Chondrocyte (in vitro differentiated cells): ENCODE measurements around the gene RNF14. TPM values are rescaled to one million over a fixed set of nuclear protein-coding genes. Genes with fewer than 3 reads are reported as not detected.

ENCODE experiments used
- DNase-seq: peaks from one replicate; pipeline ENCODE4 v3.0.0; 2021; ENCODE audit warnings: mixed read lengths, low spot score
- H3K27ac Mint-ChIP-seq: one replicate; pipeline ENCODE4 v1.8.0; 2021; ENCODE audit warnings: mild to moderate bottlenecking, moderate library complexity, mixed read lengths; ENCODE audit not compliant: unreplicated experiment
- H3K27me3 Mint-ChIP-seq: 2 replicates; pipeline ENCODE4 v1.8.0; 2021; ENCODE audit warnings: low read depth, mixed read lengths
- H3K36me3 Mint-ChIP-seq: 2 replicates; pipeline ENCODE4 v1.8.0; 2021; ENCODE audit warnings: low read depth, mixed read lengths
- H3K4me1 Mint-ChIP-seq: 2 replicates; pipeline ENCODE4 v1.8.0; 2021; ENCODE audit warnings: low read depth, mild to moderate bottlenecking, mixed read lengths
- H3K4me3 Mint-ChIP-seq: one replicate; pipeline ENCODE4 v1.8.0; 2021; ENCODE audit warnings: mild to moderate bottlenecking, moderate library complexity, mixed read lengths; ENCODE audit not compliant: unreplicated experiment
- H3K9me3 Mint-ChIP-seq: 2 replicates; pipeline ENCODE4 v1.8.0; 2021; ENCODE audit warnings: low read depth, mixed read lengths
- total RNA-seq: library from RNA; stranded (reverse); gene quantifications from 3 replicates; pipeline ENCODE4 v1.2.1, GENCODE V29; 2021
- TF ChIP-seq, protein P1 (sequence below): fragments of 200-600 bp; sonication (generic); IDR thresholded peaks from 2 replicates; pipeline ENCODE4 v1.5.0; 2021; ENCODE audit warnings: antibody characterized with exemption, mild to moderate bottlenecking, moderate library complexity

RNF14 gene
- total RNA-seq, 1 donor from 2014 or later: 83.6 TPM

DNA sequence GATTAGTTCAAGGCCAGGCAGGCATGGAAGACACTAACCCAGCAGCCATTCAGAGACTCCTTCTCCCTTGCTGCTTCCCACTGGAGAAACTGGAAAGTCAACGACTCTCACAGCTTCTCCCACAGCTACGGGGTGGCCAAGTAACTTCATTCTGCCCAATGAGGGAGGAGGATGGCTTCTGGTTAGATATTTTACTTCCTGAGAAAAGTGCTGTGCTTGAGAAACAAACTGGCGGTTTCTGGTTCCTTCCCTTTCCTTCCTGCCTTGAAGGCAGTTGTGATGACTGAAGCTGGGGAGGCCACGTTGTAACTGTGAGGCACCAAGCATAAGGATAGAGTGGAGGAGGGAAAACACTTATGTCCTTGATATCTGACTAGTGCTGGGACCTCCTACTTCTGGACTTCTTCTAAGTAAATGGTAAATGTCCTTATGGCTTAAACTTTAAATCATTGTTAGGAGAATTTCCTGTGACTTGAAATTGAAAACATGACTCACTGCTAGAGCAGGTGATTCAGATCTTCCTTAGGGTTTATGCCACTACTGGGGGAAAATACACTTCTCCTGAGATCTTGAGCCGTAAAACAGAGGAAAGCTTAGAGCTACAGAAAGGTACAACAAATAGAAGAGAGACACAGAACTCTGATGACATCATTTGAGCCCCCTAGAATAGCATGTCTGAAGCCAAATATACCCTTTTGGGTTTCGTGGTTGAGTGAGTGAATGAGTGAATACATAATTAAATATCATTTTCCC, 47.1 kb downstream of the RNF14 start:
- Mint-ChIP-seq H3K4me1 (peaks cover 38% of the 10 kb centered on the region), H3K27ac (no peak overlapping the region), H3K4me3 (no peak overlapping the region), H3K9me3 (peaks cover 4% of the 10 kb centered on the region), H3K36me3 (peaks cover 2% of the 10 kb centered on the region), H3K27me3 (no peaks in the 10 kb centered on the region)
- TF ChIP-seq, protein P1, sequence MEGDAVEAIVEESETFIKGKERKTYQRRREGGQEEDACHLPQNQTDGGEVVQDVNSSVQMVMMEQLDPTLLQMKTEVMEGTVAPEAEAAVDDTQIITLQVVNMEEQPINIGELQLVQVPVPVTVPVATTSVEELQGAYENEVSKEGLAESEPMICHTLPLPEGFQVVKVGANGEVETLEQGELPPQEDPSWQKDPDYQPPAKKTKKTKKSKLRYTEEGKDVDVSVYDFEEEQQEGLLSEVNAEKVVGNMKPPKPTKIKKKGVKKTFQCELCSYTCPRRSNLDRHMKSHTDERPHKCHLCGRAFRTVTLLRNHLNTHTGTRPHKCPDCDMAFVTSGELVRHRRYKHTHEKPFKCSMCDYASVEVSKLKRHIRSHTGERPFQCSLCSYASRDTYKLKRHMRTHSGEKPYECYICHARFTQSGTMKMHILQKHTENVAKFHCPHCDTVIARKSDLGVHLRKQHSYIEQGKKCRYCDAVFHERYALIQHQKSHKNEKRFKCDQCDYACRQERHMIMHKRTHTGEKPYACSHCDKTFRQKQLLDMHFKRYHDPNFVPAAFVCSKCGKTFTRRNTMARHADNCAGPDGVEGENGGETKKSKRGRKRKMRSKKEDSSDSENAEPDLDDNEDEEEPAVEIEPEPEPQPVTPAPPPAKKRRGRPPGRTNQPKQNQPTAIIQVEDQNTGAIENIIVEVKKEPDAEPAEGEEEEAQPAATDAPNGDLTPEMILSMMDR: no peak
- DNase-seq: no peak

DNA sequence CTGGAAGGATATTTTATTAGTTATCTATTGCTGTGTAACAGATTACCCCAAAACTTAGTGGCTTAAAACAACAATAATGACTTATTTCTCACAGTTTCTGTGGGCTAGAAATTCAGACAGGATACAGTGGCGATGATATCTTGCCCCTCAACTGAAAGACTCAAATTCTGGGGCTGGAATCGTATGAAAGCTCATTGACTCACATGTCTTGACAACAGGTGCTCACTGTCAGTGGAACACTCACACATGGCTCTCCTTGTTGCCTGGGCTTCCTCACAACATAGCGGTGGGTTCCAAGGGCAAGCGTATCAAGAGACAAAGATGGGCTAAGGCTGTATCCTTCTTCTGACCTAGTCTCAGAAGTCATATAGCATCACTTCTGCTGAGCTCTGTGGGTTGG, 47.7 kb downstream of the RNF14 start:
- no peak overlapping the region for H3K27ac Mint-ChIP-seq
- TF ChIP-seq, protein P1: no peak
- no peaks in the 10 kb centered on the region for H3K27me3 Mint-ChIP-seq
- H3K4me3 Mint-ChIP-seq: no peak overlapping the region
- peaks cover 4% of the 10 kb centered on the region for H3K9me3 Mint-ChIP-seq
- no peak for DNase-seq
- peaks cover 2% of the 10 kb centered on the region for H3K36me3 Mint-ChIP-seq
- H3K4me1 Mint-ChIP-seq: peaks cover 37% of the 10 kb centered on the region

DNA sequence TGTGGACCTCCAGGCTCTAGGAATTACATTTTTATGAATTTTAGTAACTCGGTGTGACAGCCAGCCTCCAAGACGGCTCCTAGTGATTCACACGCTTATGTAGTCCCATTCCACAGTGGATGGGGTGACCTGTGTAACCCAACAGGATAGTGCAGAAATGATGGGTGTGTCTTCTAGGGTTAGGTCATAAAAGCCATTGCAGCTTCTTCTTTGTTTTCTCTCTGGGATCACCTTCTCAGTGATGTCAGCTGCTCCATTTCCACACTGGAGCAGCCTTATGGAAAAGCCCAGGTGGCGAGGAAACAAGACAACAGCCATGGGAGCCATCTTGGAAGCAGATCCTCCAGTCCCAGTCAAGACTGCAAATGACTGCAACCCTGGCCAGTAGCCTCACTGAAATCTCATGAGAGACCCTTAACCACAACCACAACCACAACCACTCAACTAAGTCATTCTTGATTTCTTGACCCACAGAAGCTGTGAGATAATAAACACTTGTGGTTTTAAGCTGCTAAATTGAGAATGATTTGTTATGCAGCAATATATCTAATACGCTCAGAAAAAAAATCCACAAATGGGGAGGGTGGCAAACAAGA, 49.0 kb downstream of the RNF14 start:
- Mint-ChIP-seq H3K4me1 (peaks cover 27% of the 10 kb centered on the region), H3K27ac (no peak overlapping the region), H3K36me3 (peaks cover 3% of the 10 kb centered on the region), H3K9me3 (peaks cover 4% of the 10 kb centered on the region), H3K4me3 (no peak overlapping the region), H3K27me3 (peaks cover 2% of the 10 kb centered on the region)
- no peak for DNase-seq
- TF ChIP-seq, protein P1: no peak

DNA sequence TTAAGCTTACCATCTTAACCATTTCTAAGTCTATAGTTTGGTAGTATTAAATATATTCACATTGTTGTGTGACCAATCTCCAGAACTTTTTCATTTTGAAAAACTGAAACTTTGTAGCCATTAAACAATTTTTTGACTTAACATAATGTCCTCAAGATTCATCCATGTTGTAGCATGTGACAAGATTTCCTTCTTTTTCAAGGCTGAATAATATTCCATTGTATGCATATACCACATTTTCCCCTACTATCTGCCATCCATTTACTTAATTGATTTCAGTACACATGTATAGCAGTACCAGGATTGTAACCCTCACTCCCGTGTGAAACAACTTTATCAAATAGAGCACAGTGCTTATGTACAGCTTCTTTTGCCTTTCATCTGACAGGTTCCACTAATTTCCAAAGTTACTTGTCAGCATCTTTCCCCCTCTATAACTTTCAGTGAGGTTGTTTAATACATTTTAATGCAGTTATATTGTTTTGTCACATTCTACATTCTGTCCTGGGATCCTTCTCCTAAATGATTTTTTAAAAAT, 51.3 kb downstream of the RNF14 start:
- Mint-ChIP-seq H3K9me3 (peaks cover 4% of the 10 kb centered on the region), H3K27me3 (peaks cover 2% of the 10 kb centered on the region), H3K27ac (no peak overlapping the region), H3K36me3 (peaks cover 3% of the 10 kb centered on the region), H3K4me1 (peaks cover 21% of the 10 kb centered on the region), H3K4me3 (no peak overlapping the region)
- TF ChIP-seq, protein P1: no peak
- no peak for DNase-seq

DNA sequence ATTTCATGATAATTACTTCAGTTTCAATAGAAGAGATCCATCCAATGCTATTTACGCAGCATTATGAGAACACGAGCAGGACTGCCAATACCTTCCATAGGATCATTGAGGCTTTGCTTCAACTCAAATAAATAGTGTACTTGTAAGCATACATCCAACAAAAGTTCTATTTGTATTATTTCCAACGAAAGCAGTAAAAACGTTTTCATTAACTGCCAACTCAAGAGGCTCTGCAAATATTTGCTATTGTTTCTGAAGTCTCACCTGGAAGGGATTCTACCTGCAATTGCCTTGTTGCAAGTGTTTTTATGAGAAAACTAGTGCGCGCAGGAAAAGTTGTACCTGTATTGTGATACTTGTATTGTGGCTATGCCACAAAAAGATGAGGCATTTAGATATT, 54.9 kb downstream of the RNF14 start:
- no peak overlapping the region for H3K4me3 Mint-ChIP-seq
- peaks cover 3% of the 10 kb centered on the region for H3K36me3 Mint-ChIP-seq
- no peak overlapping the region for H3K27ac Mint-ChIP-seq
- no peak for DNase-seq
- TF ChIP-seq, protein P1: no peak
- H3K9me3 Mint-ChIP-seq: peaks cover 4% of the 10 kb centered on the region
- peaks cover 2% of the 10 kb centered on the region for H3K27me3 Mint-ChIP-seq
- H3K4me1 Mint-ChIP-seq: peaks cover 13% of the 10 kb centered on the region
